Measurements from ENCODE around the gene PTPN14.

PTPN14 gene

GRCh38 chr1:214318956-214319736 lies 232.3 kb downstream of the PTPN14 start:
- TF ChIP-seq CTCF (IDR thresholded peaks at IDR 0.05; ENCODE audit: low read depth, low read length), result no peak
- no peak for DNase-seq (ENCODE audit: low read depth in 2 of 2)
- H3K4me3 ChIP-seq (replicated peaks in 1 of 2; ENCODE audit: low read depth in 2 of 2, low read length in 2 of 2), result no peak overlapping the region

GRCh38 chr1:214318356-214318755 lies 233.0 kb downstream of the PTPN14 start:
- TF ChIP-seq CTCF (IDR thresholded peaks at IDR 0.05; ENCODE audit: low read depth, low read length), result no peak
- H3K4me3 ChIP-seq (replicated peaks in 1 of 2; ENCODE audit: low read depth in 2 of 2, low read length in 2 of 2), result no peak overlapping the region
- DNase-seq (ENCODE audit: low read depth in 2 of 2), result peak; percentile 47 to 86

- peak; percentile 22 for TF ChIP-seq CTCF (IDR thresholded peaks at IDR 0.05; ENCODE audit: low read depth, low read length)
- no peak for DNase-seq (ENCODE audit: low read depth in 2 of 2)
- H3K4me3 ChIP-seq (replicated peaks in 1 of 2; ENCODE audit: low read depth in 2 of 2, low read length in 2 of 2), result no peak overlapping the region
Measured at GRCh38 chr1:214317734-214318133, 233.7 kb downstream of the PTPN14 start.

- no peak for DNase-seq (ENCODE audit: low read depth in 2 of 2)
- TF ChIP-seq CTCF (IDR thresholded peaks at IDR 0.05; ENCODE audit: low read depth, low read length), result no peak
- no peak overlapping the region for H3K4me3 ChIP-seq (replicated peaks in 1 of 2; ENCODE audit: low read depth in 2 of 2, low read length in 2 of 2)
Measured at GRCh38 chr1:214317300-214317699, 234.1 kb downstream of the PTPN14 start.

GRCh38 chr1:214316593-214316992 lies 234.8 kb downstream of the PTPN14 start:
- TF ChIP-seq CTCF (IDR thresholded peaks at IDR 0.05; ENCODE audit: low read depth, low read length), result no peak
- H3K4me3 ChIP-seq (replicated peaks in 1 of 2; ENCODE audit: low read depth in 2 of 2, low read length in 2 of 2), result no peak overlapping the region
- DNase-seq (ENCODE audit: low read depth in 2 of 2), result peak in 1 of 2 donors; percentile 56

GRCh38 chr1:214314178-214314843 lies 237.1 kb downstream of the PTPN14 start:
- H3K4me3 ChIP-seq (replicated peaks in 1 of 2; ENCODE audit: low read depth in 2 of 2, low read length in 2 of 2), result no peak overlapping the region
- TF ChIP-seq CTCF (IDR thresholded peaks at IDR 0.05; ENCODE audit: low read depth, low read length), result no peak
- DNase-seq (ENCODE audit: low read depth in 2 of 2), result no peak

Data from cardiac fibroblast (primary cell).